GM18526 (cell line): ENCODE results near the gene ETV6.

Experiments used
- POLR2A ChIP-seq: IDR thresholded peaks from 3 replicates; pipeline ENCODE4 v1.6.1; 2011; ENCODE audit not compliant: insufficient read length; ENCODE audit errors: extremely low read depth

ETV6 gene

DNA sequence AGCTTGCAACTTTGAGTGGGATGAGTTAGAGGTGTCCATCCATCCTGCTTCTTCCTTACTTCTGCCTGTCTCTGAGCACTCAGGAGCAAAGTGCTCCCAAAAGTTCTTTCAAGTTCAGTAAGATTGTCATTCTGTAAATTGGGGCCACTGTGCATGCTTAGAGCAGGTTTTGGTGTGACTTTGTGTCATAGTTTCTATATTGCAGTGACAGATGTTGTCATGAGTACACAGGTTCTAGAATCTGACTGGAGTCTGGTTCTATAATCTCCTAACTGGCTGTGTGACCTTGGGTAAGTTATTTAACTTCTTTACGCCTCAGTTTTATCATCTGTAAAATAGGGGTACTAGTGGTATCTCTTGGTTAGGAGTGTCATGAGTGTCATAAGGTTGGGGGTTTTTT, 218.6 kb downstream of the ETV6 start:
- no peak for TF ChIP-seq POLR2A

DNA sequence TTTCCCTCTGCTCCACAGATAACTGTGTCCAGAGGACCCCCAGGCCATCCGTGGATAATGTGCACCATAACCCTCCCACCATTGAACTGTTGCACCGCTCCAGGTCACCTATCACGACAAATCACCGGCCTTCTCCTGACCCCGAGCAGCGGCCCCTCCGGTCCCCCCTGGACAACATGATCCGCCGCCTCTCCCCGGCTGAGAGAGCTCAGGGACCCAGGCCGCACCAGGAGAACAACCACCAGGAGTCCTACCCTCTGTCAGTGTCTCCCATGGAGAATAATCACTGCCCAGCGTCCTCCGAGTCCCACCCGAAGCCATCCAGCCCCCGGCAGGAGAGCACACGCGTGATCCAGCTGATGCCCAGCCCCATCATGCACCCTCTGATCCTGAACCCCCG, 219.9 kb downstream of the ETV6 start:
- TF ChIP-seq POLR2A: no peak

DNA sequence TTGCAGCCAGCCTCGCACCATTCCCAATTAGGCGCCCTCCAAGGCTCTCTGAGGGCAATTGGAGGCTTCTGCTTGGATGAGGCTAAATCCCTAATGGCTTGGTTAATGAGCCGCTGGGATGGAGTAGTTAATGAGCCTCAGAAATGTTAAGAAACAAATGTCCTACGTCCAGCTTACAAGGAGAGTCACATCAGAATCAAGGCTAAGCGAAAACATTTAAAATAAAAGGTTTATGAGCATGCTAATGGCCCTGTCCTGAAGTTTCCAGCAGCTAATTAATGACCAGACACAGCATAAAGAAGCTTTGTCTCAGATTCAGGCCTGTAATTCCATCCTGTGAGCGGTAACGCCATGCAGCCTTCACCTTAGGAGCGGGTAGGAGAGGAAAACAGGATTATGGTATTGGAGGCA, 220.6 kb downstream of the ETV6 start:
- TF ChIP-seq POLR2A: no peak

DNA sequence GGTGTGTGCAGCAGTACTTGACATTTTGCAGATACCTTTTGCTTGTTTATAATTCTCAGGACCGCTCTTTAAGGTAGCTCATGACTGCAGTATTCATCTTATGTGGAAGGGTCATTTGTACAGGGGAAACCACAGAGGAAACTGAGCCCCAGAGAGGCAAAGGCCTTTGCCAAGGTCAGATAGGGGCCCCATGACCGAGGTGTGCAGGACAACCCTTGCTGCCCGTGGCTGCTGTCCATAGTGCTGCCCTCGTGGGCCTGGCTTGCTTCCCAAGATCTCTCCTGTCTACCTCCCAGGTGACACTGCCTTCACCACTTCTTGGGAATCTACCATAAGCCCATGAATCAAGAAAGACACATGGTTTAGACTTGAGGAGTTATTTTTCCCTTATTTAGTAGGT, 222.6 kb downstream of the ETV6 start:
- no peak for TF ChIP-seq POLR2A

DNA sequence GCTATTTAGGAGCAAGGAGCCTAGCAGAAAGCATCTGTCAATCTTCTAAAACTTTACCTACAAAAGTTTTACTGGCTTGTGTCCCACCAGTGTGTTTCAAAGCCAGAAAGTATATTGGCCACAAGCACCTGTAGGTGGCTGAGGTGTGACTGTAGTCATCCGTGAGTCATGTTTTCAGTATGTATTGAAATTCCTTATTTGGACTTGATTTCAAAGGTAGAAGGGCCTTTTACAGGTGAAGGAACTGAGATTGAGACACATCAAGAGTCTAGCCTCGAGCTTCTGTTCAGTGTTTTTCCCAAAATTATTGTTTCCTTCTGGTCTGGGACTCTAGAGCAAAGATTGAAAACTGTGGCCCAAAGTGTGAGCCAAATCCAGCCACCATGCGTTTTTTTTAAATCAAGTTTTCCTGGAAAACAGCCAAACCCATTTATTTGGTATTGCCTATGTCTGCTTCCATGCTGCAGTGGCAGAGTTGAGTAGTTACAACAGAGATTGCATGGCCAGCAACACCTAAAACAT, 226.0 kb downstream of the ETV6 start:
- no peak for TF ChIP-seq POLR2A

DNA sequence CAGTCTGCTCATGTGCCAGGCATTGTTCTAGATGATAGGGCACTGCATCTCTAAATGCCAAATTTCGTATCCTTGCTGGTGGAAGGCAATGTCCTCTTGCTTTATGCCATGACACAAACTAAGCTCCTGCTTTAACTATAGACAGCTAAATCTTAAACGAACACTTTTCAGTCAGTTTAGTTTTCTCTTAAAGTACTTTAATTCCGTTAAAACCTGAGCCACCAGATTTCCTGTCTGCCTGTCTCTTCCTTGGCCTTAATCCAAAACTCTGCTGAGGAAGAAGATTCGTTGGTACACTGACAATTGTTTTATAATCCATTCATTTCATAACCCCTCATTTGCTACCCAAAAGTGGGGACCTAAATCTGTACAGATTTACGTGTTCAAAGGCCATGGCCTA, 226.8 kb downstream of the ETV6 start:
- TF ChIP-seq POLR2A: no peak

DNA sequence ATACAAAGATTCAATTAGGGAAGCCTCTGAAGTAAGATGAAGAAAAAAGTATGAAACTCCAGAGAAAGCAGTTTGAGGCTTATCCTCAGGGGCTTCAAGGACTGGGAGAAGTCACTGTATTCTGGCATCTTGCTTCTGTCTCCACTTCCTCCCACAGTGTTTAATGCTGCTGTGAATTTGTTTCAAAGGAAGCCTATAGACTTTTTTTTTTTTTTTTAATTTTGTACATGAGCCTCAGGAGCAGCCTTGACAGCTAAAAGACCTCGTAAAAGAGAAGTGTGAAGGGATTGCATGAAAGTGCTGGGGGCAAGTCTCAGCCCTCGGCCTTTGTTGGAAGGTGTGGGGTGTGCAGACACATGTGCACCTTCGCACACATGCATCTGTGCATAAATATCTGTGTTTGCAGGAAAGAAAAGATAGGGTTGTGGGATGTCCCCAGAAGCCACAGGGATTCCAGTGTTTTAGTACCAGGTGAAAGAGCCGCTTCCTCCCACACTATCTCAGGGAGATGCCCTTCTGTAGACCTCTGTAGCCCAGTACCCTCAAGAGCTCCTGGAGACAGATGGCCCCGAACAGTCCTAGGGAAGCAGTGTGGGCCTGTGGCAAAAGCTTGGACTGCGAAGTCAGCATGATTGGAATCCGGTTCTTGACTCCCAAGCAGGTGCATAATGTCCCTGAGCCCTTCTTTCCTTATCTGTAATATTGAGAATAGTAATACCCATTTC, 227.8 kb downstream of the ETV6 start:
- no peak for TF ChIP-seq POLR2A

DNA sequence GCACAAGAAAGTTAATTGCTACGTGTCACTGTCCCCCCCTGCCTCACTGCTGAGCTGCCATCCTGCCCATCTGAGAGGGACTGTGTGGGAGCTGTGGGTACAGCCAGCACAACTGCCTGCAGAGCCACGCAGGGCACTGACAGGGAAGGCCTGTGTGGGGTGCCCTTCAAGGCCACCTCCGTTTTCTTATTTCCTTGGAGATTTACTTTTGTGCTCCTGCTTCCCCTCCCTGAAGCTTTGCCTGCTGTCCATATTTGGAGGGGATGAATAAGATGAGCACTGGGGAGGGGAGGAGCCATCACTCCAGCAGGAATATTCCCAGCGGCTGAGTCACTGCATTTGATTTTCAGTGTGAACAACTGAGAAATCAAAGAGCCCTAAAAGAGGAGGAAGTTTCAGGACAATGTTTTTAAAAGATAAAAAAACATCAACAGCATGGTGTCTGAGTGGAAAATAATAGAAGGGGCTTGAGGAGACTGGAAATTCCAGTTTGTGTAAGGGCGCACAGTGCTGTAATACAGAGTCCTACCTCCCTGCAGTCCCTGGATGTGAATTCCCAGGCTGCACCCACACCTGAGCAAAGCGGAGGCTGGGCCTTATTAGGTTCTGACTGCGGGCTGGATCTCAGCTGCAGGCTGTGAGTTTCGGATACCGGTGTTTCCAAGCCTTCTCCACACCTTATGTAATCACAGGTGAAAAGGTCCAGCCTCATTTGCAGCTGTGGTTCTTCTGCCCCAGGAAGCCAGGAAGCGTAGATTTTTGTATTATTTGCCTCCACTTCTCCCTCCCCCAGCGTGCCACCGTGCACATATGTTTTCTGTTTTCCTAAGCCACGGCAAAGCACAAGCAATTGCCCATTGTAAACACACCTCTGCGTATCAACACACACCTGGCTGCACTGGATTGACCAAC, 228.7 kb downstream of the ETV6 start:
- no peak for TF ChIP-seq POLR2A

DNA sequence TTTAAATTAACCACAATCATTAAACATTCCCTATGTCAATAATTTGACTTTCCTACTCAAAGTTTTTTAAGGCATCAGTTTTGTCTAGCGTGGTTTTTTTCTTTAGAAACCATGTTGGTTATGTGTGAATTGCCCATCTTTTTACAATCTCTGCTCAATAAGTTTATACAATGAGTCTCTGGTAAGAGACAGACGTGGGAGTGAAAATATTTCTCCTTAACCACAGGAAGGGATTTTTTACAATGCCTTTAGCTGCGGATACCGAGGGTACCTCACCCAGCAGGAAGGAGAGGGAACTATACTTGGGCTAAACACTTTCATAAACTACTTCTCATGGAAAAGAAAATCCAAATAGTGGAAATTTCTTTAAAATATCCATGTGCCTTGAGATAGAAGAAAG, 229.8 kb downstream of the ETV6 start:
- no peak for TF ChIP-seq POLR2A

DNA sequence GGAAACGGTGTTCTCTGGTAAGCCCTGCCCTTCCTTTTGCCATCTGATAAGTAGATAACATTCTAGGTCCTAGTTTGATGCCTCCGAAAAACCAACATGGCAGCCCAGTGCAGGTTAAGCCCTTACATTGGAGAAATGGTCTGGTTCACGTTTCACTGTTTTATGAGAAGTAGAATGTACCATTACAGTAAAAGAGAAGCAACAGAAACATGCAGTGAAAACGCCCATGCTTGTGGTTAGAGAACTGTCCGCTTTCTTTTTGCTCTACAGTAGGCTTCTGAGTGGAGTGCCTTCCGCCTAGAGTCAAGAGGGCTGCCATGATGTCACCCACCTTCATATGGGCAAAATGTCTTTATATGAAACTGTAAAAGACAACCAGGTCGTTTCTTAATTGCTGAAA, 230.9 kb downstream of the ETV6 start:
- no peak for TF ChIP-seq POLR2A

DNA sequence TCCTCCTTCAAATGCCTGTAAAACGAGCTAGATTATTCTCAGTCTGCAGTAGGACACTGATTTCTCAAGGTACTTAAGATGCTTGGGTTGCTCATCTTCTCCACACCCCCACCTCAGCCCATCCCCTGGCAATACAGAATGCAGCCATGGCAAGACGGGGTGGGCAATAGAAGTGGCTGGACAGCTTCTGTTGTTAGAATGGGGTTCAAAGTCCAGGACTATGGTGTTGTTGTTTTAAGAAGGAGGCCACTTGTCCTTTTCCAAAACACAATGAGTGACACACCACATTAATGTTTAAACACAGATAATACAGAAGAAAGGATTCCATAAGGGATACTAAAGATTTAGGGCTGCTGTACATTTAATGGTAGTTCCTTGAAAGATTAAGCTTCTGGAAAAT, 232.4 kb downstream of the ETV6 start:
- no peak for TF ChIP-seq POLR2A

DNA sequence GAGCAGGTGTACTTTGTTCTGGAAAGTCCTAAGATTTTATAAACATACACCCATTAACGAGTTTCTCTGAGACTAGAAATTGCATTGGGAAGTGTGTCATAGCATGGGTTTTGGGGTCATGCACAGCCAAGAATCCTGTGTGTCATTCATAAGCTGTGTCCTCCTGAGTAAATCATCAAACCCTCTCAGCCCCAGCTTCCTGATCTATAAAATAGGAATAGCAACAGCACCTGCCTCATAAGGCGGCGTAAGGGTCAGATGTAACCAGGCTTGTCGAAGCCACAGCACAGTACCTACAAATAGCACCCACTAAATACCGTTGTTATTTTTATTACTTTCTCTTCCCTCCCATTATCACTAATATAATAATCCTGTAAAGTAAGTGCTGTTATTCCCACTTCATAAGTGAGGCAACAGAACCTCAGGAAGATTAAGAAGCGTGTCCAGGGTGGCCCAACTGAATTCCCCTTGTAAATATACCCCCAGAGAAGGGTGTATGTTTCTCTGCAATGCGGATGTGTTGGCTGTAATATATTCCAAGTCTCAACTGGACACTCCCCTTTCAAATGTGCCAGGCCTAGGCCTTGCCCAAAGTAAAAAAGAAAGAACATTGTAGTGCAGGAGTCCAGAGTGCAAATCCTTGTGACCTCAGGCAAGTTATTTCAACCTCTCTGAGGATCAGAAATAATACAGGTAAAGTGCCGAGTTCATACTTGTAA, 233.0 kb downstream of the ETV6 start:
- no peak for TF ChIP-seq POLR2A

DNA sequence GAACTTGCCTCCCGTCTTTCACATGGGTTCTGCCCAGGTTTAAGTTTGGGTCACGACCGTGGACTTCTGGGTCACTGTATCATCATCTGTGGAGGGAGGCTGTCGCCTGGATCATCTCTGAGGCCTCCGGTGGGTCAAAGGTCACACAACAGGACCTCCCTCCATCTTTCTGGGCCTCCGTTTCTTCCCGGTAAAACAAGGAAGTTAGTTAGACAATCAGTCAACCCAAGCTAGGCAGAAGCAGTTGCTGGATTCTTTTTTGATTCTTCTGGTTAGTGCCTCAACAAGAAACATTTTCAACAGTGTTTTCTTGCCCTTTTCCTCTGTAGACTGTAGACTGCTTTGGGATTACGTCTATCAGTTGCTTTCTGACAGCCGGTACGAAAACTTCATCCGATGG, 234.6 kb downstream of the ETV6 start:
- TF ChIP-seq POLR2A: no peak

DNA sequence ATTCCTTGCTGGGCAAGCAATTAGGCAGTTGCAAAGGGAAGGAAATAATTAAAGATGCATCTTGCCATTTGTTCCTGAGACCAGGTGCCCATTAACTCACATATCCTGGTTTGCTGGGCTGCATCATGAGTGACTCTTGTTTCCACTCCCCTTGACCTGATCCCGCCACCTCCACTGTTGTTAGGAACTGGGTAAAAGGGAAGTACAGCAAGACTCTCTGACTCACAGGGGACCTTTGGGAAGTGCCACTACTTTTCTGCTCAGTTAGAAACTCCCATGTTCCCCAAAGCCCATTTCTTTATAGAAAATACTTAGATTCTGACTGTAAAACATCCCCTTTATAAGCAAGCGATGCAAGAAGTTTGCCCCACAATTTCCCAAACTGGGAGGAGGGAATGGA, 235.2 kb downstream of the ETV6 start:
- TF ChIP-seq POLR2A: no peak

DNA sequence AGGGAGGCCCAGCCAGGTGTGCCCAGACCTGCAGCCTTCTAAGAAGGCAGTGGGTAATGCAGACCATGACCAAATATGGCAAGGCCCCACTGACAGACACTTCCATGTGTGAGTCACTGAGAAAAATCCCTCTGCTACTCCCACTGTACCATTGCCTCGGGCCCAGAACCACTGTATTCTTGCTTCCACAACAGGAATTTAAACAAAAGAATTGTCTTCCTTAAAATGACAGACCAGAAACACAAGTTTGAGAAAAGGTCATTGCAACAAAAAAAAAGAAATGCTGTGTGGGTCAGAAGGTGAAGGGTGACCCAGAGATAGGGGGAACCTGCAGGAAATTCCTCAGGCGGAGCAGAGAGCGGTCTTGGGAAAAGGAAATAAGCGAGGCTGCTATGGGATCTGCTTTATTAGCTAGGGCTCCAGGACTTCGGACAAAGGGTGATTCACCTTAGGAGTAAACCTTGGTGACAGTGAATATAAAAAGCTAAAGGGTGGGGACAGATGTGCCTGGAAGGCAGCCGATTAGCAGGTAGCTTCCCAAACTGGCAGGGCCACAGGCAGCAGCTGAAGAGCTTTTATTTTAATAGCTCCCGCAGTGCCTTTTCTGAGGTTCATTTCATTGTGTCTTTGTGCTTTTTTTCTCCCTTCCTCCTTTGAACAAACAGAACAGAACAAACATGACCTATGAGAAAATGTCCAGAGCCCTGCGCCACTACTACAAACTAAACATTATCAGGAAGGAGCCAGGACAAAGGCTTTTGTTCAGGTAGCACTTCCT, 236.0 kb downstream of the ETV6 start:
- TF ChIP-seq POLR2A: no peak

DNA sequence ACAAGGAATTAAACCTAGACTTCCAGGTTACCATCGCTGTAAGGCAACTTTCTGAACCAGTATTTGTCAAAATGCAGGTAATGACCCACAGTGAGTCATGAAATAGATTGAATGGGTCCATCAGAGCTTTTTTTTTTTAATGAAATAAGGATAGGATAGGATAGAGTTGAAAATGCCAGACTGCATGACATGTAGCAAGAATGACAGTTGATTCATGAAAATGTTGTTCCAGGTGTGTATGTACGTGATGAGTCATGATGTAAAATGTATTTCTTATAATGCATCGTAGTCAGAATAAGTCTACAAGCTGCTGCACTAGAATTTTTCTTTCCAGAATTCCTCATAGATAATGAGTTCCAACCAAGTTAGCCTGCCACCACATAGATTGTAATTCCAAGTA, 236.9 kb downstream of the ETV6 start:
- no peak for TF ChIP-seq POLR2A
